Left colon (tissue), 2 donors: ENCODE measurements around the gene C10orf90. TPM values are rescaled to one million over a fixed set of nuclear protein-coding genes. Genes with fewer than 3 reads are reported as not detected.

Experiments used
- ATAC-seq: fragments of 200-7000 bp; cut with Tn5 transposase; one replicate; pipeline ENCODE4 v1.9.1; 2020; ENCODE audit warnings: mild to moderate bottlenecking, moderate library complexity
- DNase-seq, 2 donors: peaks; one replicate each; pipeline ENCODE4 v3.0.0-alpha.2; 2020
- intact Hi-C, 2 donors: fragments of 100-400 bp; cut with DNase I in 1 of 2; cut with micrococcal nuclease in 1 of 2; formaldehyde crosslinking; loops; one replicate each; pipeline versions ENCODE4 v1.11.2 to v1.14.0; 2022; cut with DNase I, micrococcal nuclease
- total RNA-seq, 2 donors: library from RNA; stranded (reverse); fragmentation: NEBNext Ultra II Directional; extraction: Animal tissue kit (Norgen Biotek cat#: 25700); gene quantifications; one replicate each; pipeline ENCODE4 v1.2.1, GENCODE V29; 2021
- donor health status: DM: no; HTN: no; CAD: no.
- donor health status: DM: yes; HTN: yes; CAD: no.

The C10orf90 gene
- total RNA-seq, 2 donors from 2014 or later, result 0.18 TPM; not detected in 1

DNA sequence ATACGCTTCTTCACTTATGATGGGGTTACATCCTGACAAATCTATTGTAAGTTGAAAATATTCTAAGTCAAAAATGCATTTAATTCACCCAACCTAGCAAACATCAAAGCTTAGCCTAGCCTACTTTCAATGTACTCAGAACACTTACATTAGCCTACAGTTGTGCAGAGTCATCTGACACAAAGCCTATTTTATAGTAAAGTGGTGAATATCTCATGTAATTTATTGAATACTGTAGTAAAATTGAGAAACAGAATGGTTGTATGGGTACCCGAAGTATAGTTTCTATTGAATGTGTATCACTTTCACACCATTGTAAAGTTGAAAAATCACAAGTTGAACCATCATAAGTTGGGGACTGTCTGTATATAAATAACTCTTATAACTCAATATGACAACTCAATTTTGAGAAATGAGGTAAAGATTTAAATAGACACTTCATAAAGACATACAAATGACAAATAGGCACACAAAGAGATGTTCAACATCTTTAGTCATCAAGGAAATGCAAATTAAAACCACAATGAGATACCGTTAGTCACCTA lies 73.9 kb downstream of the C10orf90 start:
- ATAC-seq (no peak), DNase-seq (no peak)
- intact Hi-C loops, result no loop called here

- no peak for DNase-seq
- intact Hi-C loops, result no loop called here
- ATAC-seq, result no peak
Measured at GRCh38 chr10:126595160-126595559, 75.3 kb downstream of the C10orf90 start.

DNA sequence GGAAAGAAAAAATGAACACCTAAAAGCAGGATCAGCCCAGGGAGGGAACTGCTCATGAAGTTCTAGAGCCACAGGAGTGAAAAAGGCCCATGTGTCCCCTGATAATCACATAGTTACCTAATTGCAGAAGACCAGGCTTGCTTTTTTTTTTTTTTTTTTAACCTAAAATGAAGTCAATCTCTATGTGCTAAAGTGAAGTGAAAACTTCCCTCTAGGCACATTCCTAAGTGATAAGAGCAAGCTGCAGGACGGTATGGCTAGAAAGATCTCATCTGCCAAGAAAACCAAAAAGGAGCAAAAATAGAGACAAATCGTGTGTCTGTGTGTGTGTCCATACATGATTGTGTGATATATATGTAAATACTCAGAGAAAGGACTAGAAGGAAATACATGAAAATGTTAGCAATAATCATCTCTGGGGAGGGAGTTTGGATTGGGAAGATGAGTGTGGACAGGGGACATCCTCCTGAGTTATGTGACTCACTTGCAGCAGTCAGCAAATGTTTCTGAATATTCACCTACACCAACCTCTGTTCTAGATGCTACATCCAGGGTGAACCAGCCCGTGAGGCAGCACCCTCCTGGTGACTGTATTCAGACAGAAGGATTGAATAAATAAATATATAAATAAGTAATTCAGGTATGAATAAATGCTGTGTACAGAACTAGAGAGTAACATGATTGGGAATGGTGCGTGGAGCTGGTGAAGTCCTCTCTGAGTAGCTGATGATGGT lies 76.4 kb downstream of the C10orf90 start:
- DNase-seq, result no peak
- intact Hi-C loops, result no loop called here
- no peak for ATAC-seq

GRCh38 chr10:126592901-126593300 lies 77.6 kb downstream of the C10orf90 start:
- DNase-seq (no peak), ATAC-seq (no peak)
- intact Hi-C loops, result no loop called here

DNA sequence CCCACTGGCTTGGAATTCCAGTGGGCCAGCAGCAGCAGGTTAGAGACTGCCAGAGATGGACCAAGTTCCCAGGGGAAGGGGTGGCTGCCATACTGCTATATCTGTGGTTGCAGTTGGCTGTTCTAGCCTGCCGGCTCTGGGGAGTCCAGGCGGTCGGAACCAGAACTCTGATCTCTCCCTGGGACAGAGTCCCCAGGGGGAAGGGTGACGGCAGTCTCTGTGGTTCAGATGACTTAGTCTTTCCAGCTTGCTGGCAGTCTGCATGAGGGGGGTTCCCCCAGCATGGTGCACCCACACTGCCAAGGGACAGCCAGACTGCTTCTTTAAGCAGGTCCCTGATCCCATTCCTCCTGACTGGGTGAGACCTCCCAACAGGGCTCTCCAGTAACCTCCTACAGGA lies 82.5 kb downstream of the C10orf90 start:
- DNase-seq (no peak), ATAC-seq (no peak)
- intact Hi-C loops, result no loop called here

DNA sequence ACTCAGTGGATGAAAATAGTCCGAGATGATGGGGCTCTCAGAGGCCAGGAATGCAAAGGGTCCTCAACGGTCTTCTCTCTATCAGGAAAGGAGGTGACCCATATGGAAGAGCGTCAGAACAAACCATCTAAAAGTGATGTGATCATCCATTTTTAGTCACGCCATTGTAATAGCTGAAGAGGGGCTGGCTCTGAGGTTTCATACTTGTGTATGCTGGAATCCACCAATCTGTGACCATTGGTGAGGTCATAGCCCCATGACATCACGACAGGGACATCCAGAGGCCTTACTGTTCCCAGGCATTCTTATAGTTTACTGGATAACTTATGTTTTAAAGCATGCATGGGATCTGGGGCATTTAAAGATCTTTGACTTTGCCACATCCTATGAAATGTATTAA lies 83.6 kb downstream of the C10orf90 start:
- ATAC-seq (no peak), DNase-seq (no peak)
- intact Hi-C loops, result no loop called here

DNA sequence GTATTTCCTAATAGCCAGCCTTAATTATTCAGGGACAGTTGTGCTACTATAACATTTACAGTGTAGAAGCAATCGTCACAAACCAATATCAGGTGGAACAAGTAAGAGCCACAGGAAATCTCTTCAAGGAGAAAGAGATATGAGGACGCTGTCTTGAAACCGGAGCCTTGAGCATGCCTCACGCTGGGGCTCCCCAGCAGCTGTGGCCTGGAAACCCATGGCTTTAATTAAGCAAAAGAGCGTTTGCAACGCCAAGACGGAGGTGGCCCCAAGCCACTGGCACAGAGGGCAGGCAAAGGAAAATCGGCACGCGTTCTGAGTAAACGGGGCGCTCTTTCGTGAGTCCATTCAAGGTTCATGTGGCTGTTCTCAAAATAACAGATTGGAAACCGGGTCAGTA lies 84.4 kb downstream of the C10orf90 start:
- intact Hi-C loops, result no loop called here
- DNase-seq (no peak), ATAC-seq (no peak)

GRCh38 chr10:126585249-126586017 lies 85.1 kb downstream of the C10orf90 start:
- ATAC-seq (no peak), DNase-seq (no peak)
- intact Hi-C loops, result no loop called here

DNA sequence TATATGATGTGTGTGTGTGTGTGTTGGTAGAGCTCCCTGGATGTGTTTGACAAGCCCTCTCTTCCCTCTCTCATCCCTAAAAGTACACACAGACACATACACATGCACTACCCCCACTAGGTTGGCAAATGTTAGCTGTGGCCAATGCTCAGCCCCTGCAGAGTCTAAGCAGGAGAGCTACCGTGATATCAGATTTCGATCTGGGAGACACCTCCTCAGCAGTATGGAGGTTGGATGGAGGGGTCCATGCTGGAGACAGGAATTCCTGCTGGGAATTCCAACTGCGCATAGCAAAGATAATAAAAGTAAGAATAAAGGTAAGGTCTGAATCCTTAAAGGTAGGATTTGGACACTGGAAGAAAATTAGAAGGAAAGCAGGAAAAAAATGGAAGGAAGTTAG lies 85.7 kb downstream of the C10orf90 start:
- DNase-seq (no peak), ATAC-seq (no peak)
- intact Hi-C loops, result no loop called here

DNA sequence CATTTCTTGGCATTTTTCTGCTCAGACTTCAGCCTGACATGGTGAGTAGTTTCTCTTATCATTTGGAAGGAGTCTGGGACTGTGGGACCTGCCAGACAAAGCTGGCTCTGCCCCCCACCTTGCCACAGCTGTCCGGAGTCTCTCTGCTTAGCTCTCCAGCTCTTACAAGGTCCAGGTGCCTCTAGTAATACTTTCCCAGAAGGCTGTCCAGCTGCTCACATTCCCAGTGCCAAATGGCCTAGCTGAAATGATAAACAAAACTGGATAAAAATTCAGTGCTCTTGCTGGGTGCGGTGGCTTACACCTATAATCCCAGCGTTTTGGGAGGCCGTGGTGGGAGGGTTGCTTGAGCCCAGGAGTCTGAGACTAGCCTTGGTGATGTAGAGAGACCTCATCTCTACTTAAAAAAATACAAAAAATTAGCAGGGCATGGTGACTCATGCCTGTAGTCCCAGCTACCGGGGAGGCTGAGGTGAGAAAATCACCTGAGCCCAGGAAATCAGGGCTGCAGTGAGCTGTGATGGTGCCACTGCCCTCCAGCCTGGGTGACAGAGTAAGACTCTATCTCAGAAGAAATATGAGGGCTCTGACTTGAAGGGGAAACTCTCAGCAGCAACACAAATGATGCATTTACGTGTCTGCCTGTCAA lies 86.8 kb downstream of the C10orf90 start:
- intact Hi-C loops, result no loop called here
- ATAC-seq, result no peak

GRCh38 chr10:126581648-126582046 lies 88.8 kb downstream of the C10orf90 start:
- ATAC-seq (no peak), DNase-seq (no peak)
- intact Hi-C loops, result no loop called here

More for the DNA sequence above, 86.8 kb downstream of the C10orf90 start:
- no peak for DNase-seq

DNA sequence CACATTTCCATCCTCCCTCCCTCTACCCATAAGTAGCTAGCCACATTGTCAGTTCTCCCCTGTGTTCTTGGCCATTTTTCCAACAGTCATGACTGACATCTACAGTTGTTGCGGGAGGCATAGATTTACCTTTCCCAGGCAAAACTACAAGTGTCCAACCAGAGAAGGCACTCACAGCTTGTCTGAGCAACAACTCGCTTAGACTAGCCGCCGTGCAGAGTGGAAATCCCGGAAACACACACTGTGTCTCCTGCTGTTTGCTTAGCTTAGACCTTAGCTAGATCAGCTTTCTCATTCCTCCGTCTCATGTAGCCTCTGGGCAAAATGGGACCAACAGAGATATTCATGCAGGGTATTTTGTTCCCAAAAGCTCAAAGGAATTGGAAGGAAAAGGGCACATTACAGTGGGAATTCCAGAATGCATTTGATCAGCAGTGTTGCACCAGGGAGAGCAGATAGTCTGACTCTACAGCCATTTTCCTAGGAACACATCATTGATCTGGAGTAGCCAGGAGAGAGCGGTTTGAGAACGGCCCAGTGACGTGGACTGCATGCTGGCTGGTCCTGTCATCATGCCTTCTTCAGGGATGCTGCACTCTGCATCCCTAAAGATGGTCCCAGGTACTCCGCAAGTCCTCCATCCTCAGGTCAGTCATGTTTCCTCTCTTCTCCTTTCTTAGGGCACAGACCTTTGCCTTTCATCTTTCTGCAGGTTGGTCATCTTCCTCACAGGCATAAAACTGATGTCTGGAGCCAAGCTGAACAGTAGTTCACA lies 89.4 kb downstream of the C10orf90 start:
- intact Hi-C loops, result no loop called here
- ATAC-seq, result no peak
- no peak for DNase-seq

DNA sequence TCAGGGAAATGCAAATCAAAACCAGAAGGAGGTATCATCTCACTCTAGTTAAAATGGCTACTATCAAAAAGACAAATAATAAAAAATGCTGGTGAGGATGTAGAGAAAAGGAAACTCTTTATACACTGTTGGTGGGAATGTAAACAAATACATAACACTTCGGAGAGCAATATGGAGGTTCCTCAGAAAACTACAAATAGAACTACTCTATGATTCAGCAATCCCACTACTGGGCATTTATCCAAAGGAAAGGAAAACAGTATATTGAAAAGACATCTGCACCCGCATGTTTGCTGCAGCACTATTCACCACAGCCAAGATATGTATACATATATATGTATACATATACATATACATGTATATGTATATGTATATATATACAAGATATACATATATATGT lies 94.2 kb downstream of the C10orf90 start:
- intact Hi-C loops, result no loop called here
- ATAC-seq, result no peak
- no peak for DNase-seq

DNA sequence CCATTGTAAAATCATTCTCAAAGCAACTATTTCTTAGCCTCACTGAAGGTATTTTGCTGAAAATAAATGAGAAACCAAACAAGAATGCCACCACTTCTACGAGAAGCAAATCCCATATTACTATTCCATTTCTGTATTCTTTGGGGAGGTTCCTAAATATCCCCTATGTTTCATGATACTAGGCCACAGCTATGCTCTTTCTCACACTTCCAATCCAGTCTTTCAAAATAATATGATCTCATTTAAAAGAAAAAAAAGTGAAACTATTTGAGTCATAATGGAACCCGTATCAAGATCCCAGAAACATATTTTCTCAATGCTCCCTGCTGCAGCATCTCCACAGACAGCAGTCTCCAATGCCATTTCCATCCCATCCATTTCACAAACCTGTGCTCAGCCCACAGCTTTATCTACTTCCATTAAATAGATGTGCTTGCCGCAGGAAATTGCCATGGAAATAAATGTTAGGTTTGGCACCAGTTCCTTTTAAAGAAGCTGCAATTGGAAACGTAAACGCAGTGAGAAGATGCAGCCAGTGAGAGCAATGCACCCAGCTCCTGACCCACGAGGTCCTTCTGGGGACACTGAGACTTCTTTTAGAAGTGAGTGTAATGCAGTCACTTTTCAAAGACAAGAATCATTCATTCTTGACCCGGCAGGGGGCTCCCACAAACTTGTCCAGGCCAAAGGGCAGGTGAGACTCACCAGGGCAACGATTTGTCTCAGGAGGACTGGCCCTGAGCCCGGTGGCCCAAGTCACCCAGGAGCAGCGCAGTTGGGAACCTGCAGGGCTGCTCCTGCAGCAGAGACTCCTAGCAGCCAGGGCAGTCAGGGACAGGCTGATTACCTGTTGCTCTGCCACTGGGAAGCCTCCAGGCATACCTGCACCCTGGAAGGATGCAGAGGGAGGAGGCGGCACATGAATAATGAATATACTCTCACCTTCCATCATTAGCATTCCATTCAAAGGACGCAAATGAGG lies 99.6 kb downstream of the C10orf90 start:
- no peak for ATAC-seq
- DNase-seq, result no peak
- intact Hi-C loops, result no loop called here

GRCh38 chr10:126570245-126570570 lies 100.3 kb downstream of the C10orf90 start:
- ATAC-seq (no peak), DNase-seq (no peak)
- intact Hi-C loops, result no loop called here

GRCh38 chr10:126569513-126570244 lies 100.8 kb downstream of the C10orf90 start:
- intact Hi-C loops, result no loop called here
- DNase-seq, result no peak
- ATAC-seq, result no peak

DNA sequence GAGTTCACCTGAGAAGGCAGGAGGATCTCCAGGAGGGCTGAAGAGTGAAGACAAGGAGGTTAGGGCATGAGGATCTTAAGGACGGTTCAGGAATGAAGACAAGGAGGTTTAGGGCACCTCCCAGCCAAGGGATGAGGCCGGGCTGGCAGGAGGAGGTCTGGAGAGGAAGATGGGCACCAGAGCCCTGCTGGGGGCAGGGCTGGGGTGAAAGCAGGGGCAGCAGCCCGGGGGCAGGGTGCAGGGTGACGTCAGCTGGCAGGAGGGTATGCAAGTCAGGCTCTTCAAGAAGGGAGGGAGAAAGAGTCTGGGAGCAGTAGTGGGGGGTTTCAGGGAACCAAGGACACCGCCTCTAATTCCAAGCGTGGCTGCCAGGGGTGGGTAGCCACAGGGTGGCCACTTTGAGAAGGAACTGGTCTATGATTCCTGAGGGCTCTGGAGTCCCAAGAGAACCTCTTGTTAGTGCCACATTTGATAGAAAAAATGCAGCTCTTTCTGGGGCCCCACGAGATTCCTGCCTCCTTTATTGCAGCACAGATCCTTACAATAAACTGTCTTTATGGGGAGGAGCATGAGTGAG lies 101.6 kb downstream of the C10orf90 start:
- ATAC-seq (no peak), DNase-seq (no peak)
- intact Hi-C loops, result no loop called here
